NCI-H2029 (cell line): ENCODE results near the gene HSFX4.
"Not testable (repeated sequence)": the region's sequence is repeated elsewhere in the genome, so short reads cannot be mapped to it uniquely, and the experiment has no call there.

Experiments used
- DNase-seq: peaks from one replicate; lab custom pipeline; 2025; lab: John Stamatoyannopoulos, UW

HSFX4 gene

GRCh38 chrX:149937871-149938426 lies 8.6 kb downstream of the HSFX4 start:
- DNase-seq = no peak

- peak; percentile 94 for DNase-seq
These were observed 9.1 kb downstream of the HSFX4 start, which contains the start of gene EOLA2 for GRCh38 chrX:149938427-149938880. Gene EOLA2, minus strand, starts transcription at chrX:149938491. Its CDS starts 4,617 bp downstream, at chrX:149933874.

- DNase-seq = peak; percentile 96
These were observed 9.7 kb downstream of the HSFX4 start for GRCh38 chrX:149938881-149939654.

- DNase-seq = no peak
These were observed 10.2 kb downstream of the HSFX4 start for GRCh38 chrX:149939655-149939904.

- DNase-seq = peak; percentile 88
These were observed 10.7 kb downstream of the HSFX4 start for GRCh38 chrX:149939905-149940673.

- not testable (repeated sequence) for DNase-seq
These were observed 11.3 kb downstream of the HSFX4 start for GRCh38 chrX:149940674-149941024.

GRCh38 chrX:149945087-149945670 lies 15.8 kb downstream of the HSFX4 start:
- DNase-seq = not testable (repeated sequence)

- not testable (repeated sequence) for DNase-seq
These were observed 16.4 kb downstream of the HSFX4 start for GRCh38 chrX:149945820-149946219.

- DNase-seq = not testable (repeated sequence)
These were observed 17.6 kb downstream of the HSFX4 start for GRCh38 chrX:149946932-149947331.

- no peak for DNase-seq
These were observed 18.6 kb downstream of the HSFX4 start for GRCh38 chrX:149948016-149948415.

GRCh38 chrX:149949743-149950436 lies 20.5 kb downstream of the HSFX4 start:
- no peak for DNase-seq

GRCh38 chrX:149950681-149951080 lies 21.3 kb downstream of the HSFX4 start:
- no peak for DNase-seq

- no peak for DNase-seq
These were observed 32.2 kb downstream of the HSFX4 start for GRCh38 chrX:149961572-149961971.

GRCh38 chrX:149962010-149962409 lies 32.6 kb downstream of the HSFX4 start:
- DNase-seq = no peak

GRCh38 chrX:149962859-149963757 lies 33.7 kb downstream of the HSFX4 start:
- DNase-seq = peak; percentile 9

GRCh38 chrX:149979126-149979644 lies 49.8 kb downstream of the HSFX4 start:
- no peak for DNase-seq
